KBM-7 (cell line): ENCODE data around the gene CHRNA3.

Experiments
- DNase-seq: peaks from one replicate; pipeline ENCODE4 v3.0.0-alpha.2; 2015
- in situ Hi-C: fragments of 300-500 bp; cut with MboI; formaldehyde crosslinking; loops from 2 replicates; pipeline ENCODE4 v1.14.3; 2020; ENCODE audit warnings: low sequenced_read_pairs, low pct_unique_long_range_greater_than_20kb, mixed read lengths

Gene CHRNA3

GRCh38 chr15:78638658-78639314 lies 18.0 kb upstream of the CHRNA3 start:
- in situ Hi-C loops: no loop called here

DNA sequence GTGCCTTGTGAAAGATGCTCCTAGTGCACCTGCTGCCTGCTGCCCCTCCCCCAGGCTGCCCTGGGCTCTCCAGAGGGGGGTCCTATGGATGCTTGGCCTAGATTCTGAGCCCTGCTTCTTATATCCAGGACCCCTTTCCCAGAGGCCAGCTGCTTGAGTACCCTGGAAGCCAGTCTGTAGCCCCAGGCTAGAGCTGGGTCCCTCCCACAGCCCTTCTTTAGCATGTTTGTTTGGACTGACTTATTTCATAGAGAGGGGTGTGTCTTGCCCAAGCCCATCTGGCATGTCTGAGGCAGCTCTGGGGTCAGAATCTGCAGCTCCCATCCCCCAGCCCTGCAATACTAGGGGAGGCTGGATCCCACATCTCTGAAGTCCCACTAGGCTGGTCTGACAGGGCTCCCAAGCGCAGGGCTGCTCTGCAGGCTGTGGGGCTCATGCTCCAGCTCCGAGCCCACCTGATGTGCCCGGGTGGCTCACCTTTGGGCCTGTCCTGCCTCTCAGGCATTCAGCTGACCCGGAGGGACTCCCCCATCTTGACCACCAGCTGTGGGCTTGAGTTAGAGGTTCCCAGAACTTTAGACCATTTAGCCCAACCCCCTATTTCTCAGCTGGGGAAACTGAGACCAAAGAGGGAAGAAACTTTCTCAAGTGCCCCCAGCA lies 17.1 kb upstream of the CHRNA3 start:
- in situ Hi-C loops: no loop called here
- no peak for DNase-seq

More at GRCh38 chr15:78638658-78639314, 18.0 kb upstream of the CHRNA3 start:
- peak; percentile 84 for DNase-seq

GRCh38 chr15:78636378-78636859 lies 15.6 kb upstream of the CHRNA3 start:
- no peak for DNase-seq
- in situ Hi-C loops: no loop called here

DNA sequence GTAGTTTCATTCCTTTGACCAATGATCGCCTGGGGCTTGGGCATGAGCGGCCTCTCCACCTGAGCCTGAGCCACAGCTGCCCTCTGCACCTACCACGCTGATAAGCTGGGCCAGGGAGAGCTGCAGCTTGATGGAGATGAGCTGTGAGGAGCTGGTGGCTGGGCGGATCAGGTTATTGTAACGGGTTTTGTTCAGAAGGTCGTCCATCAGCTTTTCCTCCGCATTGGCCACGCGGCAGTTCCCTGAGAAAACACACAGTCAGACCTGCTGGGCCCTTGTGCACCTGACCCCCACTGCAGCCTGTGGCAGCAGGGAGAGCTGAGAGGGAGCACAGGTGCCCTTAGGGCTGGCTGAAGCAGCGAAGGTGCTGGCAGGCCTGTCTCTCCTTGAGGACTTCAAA lies 14.6 kb upstream of the CHRNA3 start:
- in situ Hi-C loops: no loop called here
- DNase-seq: no peak

DNA sequence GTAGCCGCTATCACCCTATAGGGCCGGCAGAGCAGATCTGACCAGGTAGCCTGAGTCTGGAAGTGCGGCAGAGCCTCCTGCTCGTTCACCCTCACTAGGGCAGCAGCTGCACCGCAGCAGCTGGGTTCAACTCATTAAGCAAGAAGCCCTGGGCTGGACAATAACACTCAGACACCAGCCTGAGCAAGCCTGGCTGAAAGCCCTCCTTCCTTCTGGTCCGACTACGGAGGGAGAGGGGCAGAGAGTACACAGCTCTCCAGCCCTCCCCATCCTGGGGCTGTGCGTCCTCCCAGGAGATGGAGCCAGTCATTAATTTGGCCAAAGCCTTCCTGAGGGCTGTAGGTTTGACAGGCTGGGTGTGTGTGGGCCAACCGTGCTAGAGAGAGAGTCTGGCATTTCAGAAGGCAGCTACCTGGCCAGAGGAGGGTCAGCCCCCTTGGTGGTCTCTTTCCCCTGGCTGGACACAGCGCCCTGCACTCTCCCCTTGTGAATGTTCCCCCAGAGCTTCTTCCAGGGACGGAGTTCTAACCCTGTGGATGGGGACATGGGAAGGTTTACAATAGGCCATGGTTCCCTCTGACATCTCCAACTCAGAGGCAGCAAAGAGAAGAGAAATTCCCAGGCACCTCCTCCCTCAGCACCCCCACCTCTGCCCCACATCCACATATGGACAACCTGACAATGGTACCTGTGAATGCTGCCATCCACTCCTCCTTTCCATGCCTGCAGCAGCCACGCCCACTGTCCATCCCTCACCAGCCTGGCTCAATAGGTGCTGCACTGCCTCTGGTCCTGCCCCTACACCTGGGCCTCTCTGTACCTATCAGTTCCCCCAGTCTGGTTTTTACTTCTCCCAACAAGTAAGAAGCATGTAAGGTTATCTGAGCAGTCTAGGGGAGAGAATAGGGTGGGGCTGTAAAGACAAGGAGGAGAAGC lies 13.7 kb upstream of the CHRNA3 start:
- in situ Hi-C loops: no loop called here

DNA sequence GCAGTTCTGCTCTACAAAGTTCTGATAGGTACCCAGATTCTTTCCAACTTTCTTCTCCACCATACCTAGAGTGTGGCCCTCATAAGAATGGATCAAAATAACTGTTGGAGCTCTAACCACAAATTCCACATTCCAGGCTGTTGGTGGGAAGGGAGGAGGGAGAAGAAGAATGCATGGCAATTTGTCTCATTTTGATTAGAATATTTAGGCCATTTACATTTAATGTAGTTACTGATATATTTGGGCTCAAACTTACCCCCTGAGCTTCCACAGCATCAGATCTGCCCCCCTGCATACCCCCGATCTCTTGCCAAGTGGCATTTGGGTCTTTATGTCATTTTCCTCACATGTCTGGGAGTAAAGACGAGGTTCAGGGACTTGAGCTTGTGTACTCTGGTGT lies 12.6 kb upstream of the CHRNA3 start:
- in situ Hi-C loops: no loop called here

More for the DNA sequence above, 13.7 kb upstream of the CHRNA3 start:
- no peak for DNase-seq

DNA sequence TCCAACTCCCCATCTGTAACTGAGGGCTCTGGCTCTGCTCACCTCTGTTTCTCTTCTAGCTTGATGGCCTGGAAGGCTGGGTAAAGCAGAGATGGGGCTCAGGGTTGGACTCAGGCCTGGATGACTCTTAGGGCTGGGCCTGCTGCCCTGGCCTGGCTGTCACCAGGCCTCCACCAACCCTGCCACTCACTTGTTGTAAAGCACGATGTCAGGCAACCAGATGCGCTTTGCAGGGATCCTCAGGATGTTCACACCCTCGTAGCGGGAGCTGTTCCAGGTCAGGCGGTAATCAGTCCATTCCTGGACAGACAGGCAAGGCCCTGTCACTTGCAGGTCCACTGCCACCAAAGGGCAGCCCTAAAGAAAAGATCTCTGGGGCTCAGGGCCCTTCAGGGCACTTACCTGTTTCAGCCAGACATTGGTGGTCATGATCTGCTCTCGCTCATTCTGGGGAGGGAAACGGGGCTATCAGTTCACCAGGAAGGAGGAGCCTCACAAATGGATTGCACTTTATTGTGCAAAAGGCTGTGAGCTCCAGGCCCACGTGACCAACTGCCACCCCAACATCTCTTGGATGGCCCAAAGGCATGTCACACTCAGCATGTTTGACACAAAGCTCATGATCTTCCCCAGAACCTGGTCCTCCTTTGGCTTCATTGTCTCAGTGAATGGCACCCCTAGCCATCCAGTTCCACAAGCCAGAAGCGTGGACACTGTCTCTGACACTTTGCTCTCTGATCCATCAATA lies 10.3 kb upstream of the CHRNA3 start:
- DNase-seq: no peak
- in situ Hi-C loops: no loop called here

More for the DNA sequence above, 12.6 kb upstream of the CHRNA3 start:
- no peak for DNase-seq

GRCh38 chr15:78629716-78630065 lies 8.9 kb upstream of the CHRNA3 start:
- in situ Hi-C loops: no loop called here
- DNase-seq: no peak

GRCh38 chr15:78629031-78629715 lies 8.4 kb upstream of the CHRNA3 start:
- in situ Hi-C loops: no loop called here
- DNase-seq: no peak

DNA sequence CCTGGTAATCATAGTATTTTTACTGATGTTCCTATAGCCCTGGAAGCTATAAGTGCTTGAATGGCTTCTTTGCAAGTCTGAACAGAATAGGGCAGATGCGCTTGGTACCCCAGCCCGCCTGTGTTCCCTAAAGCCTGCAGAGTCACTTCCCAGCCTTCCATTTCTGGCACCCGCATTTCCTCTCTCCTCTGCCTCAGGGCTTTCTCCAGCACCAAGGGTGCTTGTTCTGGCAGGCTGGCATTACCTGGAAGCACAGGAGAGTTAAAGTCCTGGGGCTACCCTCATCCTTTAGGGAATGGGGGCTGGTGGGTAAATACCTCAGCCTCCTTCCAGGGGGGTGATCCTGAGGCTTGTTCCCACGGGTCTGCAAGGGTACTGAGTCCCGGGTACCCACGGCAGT lies 7.4 kb upstream of the CHRNA3 start:
- in situ Hi-C loops: no loop called here
- DNase-seq: no peak

GRCh38 chr15:78627348-78627747 lies 6.6 kb upstream of the CHRNA3 start:
- in situ Hi-C loops: no loop called here
- DNase-seq: no peak

DNA sequence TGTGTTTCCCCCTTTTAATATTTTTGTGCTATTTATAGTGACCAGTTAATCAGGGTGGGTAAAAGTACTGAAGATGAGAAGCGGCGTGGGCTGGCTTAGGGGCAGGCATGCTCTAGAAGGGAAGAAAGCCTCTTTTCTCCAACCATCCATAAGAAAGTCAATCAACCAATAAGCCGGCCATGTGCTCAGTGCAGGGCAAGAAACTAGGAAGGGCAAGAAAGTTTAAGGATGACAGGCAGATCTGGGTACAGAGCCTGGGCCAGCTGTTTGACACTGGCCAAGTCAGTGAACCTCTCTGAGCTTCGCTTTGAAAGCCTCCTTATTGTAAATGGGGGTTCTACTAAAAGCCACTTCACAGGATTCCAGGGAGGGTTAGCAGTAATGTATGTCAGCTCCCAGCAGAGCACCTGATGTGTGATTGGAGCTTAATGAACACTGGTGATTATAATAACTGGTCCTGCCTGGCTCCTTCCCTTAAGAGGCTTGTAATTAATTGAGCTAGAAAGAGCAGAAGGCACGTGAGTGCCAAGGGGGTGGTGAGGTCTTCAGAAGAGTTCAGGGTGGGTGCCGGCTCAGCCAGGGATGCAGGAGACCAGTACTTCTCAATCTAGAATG lies 5.7 kb upstream of the CHRNA3 start:
- in situ Hi-C loops: no loop called here
- DNase-seq: no peak

DNA sequence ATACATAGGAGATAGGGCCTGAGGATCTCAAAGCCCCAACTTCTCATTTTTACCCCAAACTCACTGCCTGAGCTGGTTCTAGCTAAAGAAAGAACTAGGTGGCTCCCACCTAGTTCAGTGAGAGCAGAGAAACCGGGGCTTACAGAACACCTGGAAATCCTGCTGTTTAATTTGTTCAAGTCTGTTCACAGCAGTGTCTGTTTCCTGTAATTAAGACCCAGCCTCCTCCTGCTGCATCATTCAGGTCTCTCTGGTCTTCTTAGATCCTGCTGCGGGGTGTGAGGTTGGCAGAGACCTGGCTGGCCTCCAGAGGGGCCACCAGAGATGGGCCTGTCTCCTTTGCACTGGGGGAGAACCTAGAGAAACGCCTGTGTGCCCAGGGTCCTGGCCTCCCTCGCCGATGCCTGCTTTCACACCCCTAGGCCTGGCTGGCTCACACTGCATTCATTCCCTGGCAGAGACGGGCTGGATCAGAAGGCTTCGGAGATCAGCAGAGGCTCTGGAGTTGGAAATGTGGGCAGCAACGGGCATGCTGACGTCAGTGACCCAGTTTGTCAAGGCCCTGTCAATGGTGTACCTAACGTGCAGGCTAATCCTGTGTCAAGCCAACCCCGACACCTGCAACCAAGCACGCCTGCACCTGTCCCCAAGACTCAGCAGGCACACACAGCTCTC lies 4.9 kb upstream of the CHRNA3 start:
- in situ Hi-C loops: no loop called here
- peak; percentile 43 for DNase-seq

- no peak for DNase-seq
- in situ Hi-C loops: no loop called here
These were observed 4.1 kb upstream of the CHRNA3 start for GRCh38 chr15:78624651-78625590.

- no peak for DNase-seq
- in situ Hi-C loops: no loop called here
These were observed 3.1 kb upstream of the CHRNA3 start for GRCh38 chr15:78623786-78624497.

DNA sequence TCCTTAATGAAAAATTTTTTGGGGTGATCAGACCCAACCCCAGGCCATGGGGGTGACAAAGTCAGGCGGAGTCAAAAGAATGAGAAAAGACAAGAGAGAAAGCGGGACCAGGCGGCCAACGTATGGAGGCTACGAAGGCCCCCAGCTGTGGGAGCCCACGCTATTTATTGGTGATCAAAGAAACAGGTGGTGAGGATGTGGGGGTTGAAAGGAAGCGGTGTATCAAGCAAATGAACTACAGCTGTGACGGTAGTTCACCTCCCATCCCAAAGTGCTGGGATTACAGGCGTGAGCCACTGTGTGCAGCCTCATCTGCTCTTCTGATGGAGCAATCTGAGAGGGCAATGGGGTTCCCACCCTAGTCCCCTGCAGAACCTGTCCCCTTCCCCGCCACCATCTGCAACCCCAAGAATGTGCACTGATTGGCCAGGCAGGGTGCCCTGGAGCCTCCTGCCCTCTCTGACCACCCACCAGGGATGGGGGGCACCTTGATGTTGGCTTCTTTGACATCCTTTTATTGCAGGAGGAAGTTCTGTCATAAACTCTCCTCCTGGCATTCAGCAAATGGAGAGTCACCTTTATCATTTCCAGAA lies 1.1 kb upstream of the CHRNA3 start:
- in situ Hi-C loops: no loop called here
- DNase-seq: no peak
